Activated T-helper 9 cell treated with anti-CD3 and anti-CD28 coated beads, Interleukin-2, amount 50 U/mL, for 16 hours (primary cell): ENCODE measurements around the gene MYH9.
"Not testable (repeated sequence)": the region's sequence is repeated elsewhere in the genome, so short reads cannot be mapped to it uniquely, and the experiment has no call there.

Experiments
- DNase-seq: peaks from one replicate; pipeline ENCODE4 v3.0.0-alpha.2; 2020; ENCODE audit warnings: low read depth

Gene MYH9

GRCh38 chr22:36387959-36388726 lies at the start of gene MYH9:
Gene MYH9 (minus strand): TSS chr22:36387967. CDS start chr22:36349236, 38,731 bp downstream.
- peak; percentile 99 for DNase-seq

GRCh38 chr22:36435516-36436415 lies 48.0 kb upstream of the MYH9 start:
- peak; percentile 35 for DNase-seq

- no peak for DNase-seq
Observed at GRCh38 chr22:36433318-36434231, 45.8 kb upstream of the MYH9 start.

- no peak for DNase-seq
Observed at GRCh38 chr22:36432592-36433317, 45.0 kb upstream of the MYH9 start.

- no peak for DNase-seq
Observed at GRCh38 chr22:36431977-36432376, 44.2 kb upstream of the MYH9 start.

GRCh38 chr22:36430863-36431262 lies 43.1 kb upstream of the MYH9 start:
- DNase-seq: no peak

GRCh38 chr22:36427952-36428351 lies 40.2 kb upstream of the MYH9 start:
- DNase-seq: not testable (repeated sequence)

GRCh38 chr22:36425977-36426523 lies 38.3 kb upstream of the MYH9 start:
- no peak for DNase-seq

- no peak for DNase-seq
Observed at GRCh38 chr22:36424901-36425579, 37.3 kb upstream of the MYH9 start.

- not testable (repeated sequence) for DNase-seq
Observed at GRCh38 chr22:36424466-36424865, 36.7 kb upstream of the MYH9 start.

- DNase-seq: no peak
Observed at GRCh38 chr22:36423461-36424404, 36.0 kb upstream of the MYH9 start.

- DNase-seq: no peak
Observed at GRCh38 chr22:36422287-36423014, 34.7 kb upstream of the MYH9 start.

GRCh38 chr22:36419912-36420882 lies 32.4 kb upstream of the MYH9 start:
- no peak for DNase-seq

GRCh38 chr22:36419177-36419911 lies 31.6 kb upstream of the MYH9 start:
- no peak for DNase-seq

GRCh38 chr22:36417281-36417686 lies 29.5 kb upstream of the MYH9 start:
- DNase-seq: no peak

- no peak for DNase-seq
Observed at GRCh38 chr22:36415415-36416168, 27.8 kb upstream of the MYH9 start.
